Gastroesophageal sphincter (tissue), 4 donors: Measurements from ENCODE around the gene C14orf93. TPM values are rescaled to one million over a fixed set of nuclear protein-coding genes. Genes with fewer than 3 reads are reported as not detected.
A peak's percentile ranks its signal among the peaks of the same experiment; 100 is the strongest.

Experiments
- ATAC-seq: fragments of 150-250 bp; one replicate; pipeline ENCODE4 v1.9.1; 2016; ENCODE audit warnings: mild to moderate bottlenecking, moderate library complexity
- H3K27ac ChIP-seq, 4 donors: fragments of 200-600 bp; sonication (generic) in 3 of 4; 1 replicate in 3 of 4; 2 replicates in 1 of 4; pipeline ENCODE4 v1.5.1; 2016 to 2019
- H3K27me3 ChIP-seq: fragments of 200-600 bp; sonication (generic); one replicate; pipeline ENCODE4 v1.5.1; 2019
- H3K36me3 ChIP-seq, 2 donors: fragments of 200-600 bp; sonication (generic); one replicate each; pipeline ENCODE4 v1.5.1; 2019; ENCODE audit warnings: control low read depth in 1 of 2
- H3K4me1 ChIP-seq, 3 donors: fragments of 200-600 bp; sonication (generic); 1 replicate in 2 of 3; 2 replicates in 1 of 3; pipeline ENCODE4 v1.5.1; 2016 to 2019; ENCODE audit warnings: control low read depth in 2 of 3
- H3K4me3 ChIP-seq, 2 donors: fragments of 200-600 bp; sonication (generic); one replicate each; pipeline ENCODE4 v1.5.1; 2019; ENCODE audit warnings: mild to moderate bottlenecking in 1 of 2, moderate library complexity in 1 of 2
- H3K9me3 ChIP-seq, 3 donors: fragments of 200-600 bp; sonication (generic); one replicate each; pipeline ENCODE4 v1.5.1; 2017 to 2019; ENCODE audit warnings: control low read depth in 2 of 3
- EP300 ChIP-seq: sonication (generic); formaldehyde crosslinking; IDR thresholded peaks from one replicate; pipeline ENCODE4 v1.6.1; 2017; ENCODE audit warnings: antibody characterized with exemption, mild to moderate bottlenecking
- POLR2A ChIP-seq, 2 donors: fragments of 450-650 bp; IDR thresholded peaks; one replicate each; pipeline ENCODE4 v1.6.1; 2017; ENCODE audit warnings: antibody characterized with exemption in 2 of 2, mild to moderate bottlenecking in 2 of 2, moderate library complexity in 1 of 2
- POLR2AphosphoS5 ChIP-seq: sonication (generic); formaldehyde crosslinking; IDR thresholded peaks from one replicate; pipeline ENCODE4 v1.6.1; 2017; ENCODE audit warnings: antibody characterized with exemption
- WGBS, 2 donors: methylation state at CpG; one replicate each; pipeline ENCODE4 v1.1.5; 2018; ENCODE audit warnings: low coverage in 1 of 2; 5-methylcytosine and 5-hydroxymethylcytosine counted together
- total RNA-seq, 4 donors: library from RNA; depleted of rRNA; stranded (reverse); fragments of >200 nt; gene quantifications; one replicate each; pipeline ENCODE4 v1.1.0, GENCODE V29; 2016
- TF ChIP-seq, protein P1 (sequence below), 4 experiments: fragments of 200-600 bp in 2 of 4; fragments of 450-650 bp in 2 of 4; sonication (generic) in 1 of 4; IDR thresholded peaks; one replicate each; pipeline ENCODE4 v1.5.1; 2017 to 2019; ENCODE audit warnings: antibody characterized with exemption in 4 of 4, mild to moderate bottlenecking in 2 of 4, moderate library complexity in 2 of 4

C14orf93 gene
- total RNA-seq, 4 donors from 2014 or later, result 8.4 to 16.0 (median 13.2) TPM

DNA sequence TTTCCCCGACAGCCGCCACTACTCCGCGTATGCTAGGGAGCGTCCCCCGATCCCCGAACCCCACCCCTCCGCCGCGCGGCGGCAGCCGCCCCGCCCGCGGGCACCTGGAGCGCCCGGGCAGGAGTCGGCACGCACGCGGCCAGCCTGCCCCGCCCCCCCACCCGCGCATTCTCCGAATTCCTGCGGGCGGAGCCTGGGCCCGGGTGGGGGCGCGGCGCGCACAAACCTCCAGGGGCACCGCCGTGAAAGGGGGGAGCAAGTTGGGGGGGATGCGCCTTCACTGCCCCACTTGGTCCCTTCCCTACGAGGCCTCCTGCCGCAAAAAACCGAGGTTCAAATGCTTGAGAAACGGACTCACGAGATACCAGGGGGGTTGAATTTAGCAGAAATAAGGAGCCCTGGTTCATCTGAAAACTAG, 29.3 kb downstream of the C14orf93 start:
- TF ChIP-seq EP300, result no peak
- no peak for TF ChIP-seq POLR2AphosphoS5
- TF ChIP-seq POLR2A (IDR thresholded peaks at IDR 0.05), result no peak
- TF ChIP-seq, protein P1, sequence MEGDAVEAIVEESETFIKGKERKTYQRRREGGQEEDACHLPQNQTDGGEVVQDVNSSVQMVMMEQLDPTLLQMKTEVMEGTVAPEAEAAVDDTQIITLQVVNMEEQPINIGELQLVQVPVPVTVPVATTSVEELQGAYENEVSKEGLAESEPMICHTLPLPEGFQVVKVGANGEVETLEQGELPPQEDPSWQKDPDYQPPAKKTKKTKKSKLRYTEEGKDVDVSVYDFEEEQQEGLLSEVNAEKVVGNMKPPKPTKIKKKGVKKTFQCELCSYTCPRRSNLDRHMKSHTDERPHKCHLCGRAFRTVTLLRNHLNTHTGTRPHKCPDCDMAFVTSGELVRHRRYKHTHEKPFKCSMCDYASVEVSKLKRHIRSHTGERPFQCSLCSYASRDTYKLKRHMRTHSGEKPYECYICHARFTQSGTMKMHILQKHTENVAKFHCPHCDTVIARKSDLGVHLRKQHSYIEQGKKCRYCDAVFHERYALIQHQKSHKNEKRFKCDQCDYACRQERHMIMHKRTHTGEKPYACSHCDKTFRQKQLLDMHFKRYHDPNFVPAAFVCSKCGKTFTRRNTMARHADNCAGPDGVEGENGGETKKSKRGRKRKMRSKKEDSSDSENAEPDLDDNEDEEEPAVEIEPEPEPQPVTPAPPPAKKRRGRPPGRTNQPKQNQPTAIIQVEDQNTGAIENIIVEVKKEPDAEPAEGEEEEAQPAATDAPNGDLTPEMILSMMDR (IDR thresholded peaks at IDR 0.05), result no peak
- WGBS, 2 donors, result 0% methylated on average over 4 of the region's 41 CpGs; no CpG with 5 or more reads in 1 of the 2 donors
- ATAC-seq, result peak; percentile 37
- H3K4me3 ChIP-seq, result peak overlapping the region; percentile 51 to 81
- peak overlapping the region in 3 of 4 donors; percentile 84 to 91 (median 90) for H3K27ac ChIP-seq
- H3K4me1 ChIP-seq, result peaks cover 0 to 69% (median 42%) of the 10 kb centered on the region in 3 donors
- peaks cover 15% of the 10 kb centered on the region for H3K27me3 ChIP-seq
- H3K9me3 ChIP-seq, result no peaks in the 10 kb centered on the region
- no peaks in the 10 kb centered on the region for H3K36me3 ChIP-seq

DNA sequence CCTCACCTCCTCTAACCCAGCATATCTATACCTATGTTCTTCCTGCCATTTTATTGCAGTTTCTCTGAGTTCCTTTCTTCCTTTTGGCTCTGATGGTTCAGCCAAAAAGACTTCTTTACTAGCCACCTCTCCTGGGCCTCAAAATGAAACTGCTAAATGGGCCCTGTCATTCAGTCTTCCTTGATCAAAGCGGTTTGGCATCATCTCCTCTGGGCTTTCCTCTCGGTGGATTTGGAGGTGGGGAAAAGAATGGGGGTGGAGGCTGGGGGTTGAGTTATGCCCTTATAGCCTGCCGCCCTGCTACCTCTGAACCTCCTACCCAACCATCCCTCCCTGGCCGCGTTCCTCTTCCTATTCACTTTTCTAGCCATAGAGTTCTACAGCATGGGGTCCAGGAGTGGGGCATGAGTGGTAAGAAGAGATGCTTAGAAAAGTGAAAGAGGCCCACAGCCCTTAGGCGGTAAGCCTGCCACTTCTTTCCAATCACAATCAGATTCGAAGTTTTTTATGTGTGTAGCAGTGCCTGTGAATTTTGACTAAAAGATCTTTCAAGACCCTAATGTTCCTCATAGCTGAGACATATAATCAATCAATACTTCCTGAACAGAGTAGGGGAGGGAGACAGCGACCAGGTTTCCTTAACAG, 30.1 kb downstream of the C14orf93 start:
- Histone ChIP-seq H3K27me3 (peaks cover 15% of the 10 kb centered on the region), H3K27ac (peak overlapping the region in 3 of 4 donors; percentile 84 to 91 (median 90)), H3K9me3 (no peaks in the 10 kb centered on the region), H3K36me3 (peaks cover 0 to 1% of the 10 kb centered on the region in 2 donors), H3K4me1 (peaks cover 0 to 69% (median 42%) of the 10 kb centered on the region in 3 donors), H3K4me3 (peak overlapping the region in 1 of 2 donors; percentile 81)
- ATAC-seq, result no peak
- WGBS, 2 donors, result 66 to 70% methylated on average over 3 to 7 of the region's 8 CpGs
- TF ChIP-seq, protein P1 (IDR thresholded peaks at IDR 0.05), result no peak
- TF ChIP-seq POLR2A (IDR thresholded peaks at IDR 0.05), result no peak
- TF ChIP-seq EP300, result no peak
- TF ChIP-seq POLR2AphosphoS5, result no peak

DNA sequence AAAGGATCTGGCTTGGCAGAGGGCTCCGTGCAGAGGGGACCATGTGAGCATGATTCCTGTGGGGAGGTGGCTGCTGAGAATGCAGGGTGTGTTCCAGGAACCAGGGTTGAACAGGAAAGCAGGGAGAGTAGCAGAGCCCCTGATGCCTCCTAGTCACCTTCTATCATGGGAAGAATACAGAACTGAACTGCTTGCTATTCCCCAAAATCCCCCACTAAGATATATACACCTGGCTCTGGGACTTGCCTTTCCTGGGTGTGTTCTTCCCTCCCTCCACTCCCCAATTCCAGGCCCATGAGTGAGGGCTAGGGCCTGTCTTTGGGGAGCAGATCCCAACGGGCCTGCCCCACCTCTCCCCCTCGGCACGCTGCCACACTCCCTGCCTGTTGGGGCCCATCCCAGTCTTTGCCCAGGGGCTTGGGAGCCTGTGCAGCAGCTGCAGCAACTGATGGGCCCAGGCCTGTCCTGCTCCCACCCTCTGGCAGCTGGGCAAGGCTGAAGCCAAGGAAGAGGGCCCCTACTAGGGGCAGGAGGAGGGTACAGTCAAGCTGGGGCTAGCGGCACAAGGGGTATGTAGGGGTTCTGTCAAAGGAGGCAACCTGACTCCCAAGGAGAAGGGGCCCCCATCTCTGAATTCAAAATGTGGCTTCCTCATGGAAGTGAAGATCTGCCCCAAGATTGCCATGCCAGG, 30.8 kb downstream of the C14orf93 start:
- H3K36me3 ChIP-seq, result peaks cover 0 to 9% of the 10 kb centered on the region in 2 donors
- TF ChIP-seq, protein P1 (IDR thresholded peaks at IDR 0.05), result no peak
- no peak for TF ChIP-seq POLR2A (IDR thresholded peaks at IDR 0.05)
- TF ChIP-seq EP300, result no peak
- TF ChIP-seq POLR2AphosphoS5, result no peak
- 70% methylated on average over 3 of the region's 5 CpGs; no CpG with 5 or more reads in 1 of the 2 donors for WGBS, 2 donors
- H3K27me3 ChIP-seq, result peaks cover 15% of the 10 kb centered on the region
- peak overlapping the region in 3 of 4 donors; percentile 84 to 91 (median 90) for H3K27ac ChIP-seq
- ATAC-seq, result no peak
- peaks cover 0 to 69% (median 42%) of the 10 kb centered on the region in 3 donors for H3K4me1 ChIP-seq
- no peak overlapping the region for H3K4me3 ChIP-seq
- H3K9me3 ChIP-seq, result no peaks in the 10 kb centered on the region

DNA sequence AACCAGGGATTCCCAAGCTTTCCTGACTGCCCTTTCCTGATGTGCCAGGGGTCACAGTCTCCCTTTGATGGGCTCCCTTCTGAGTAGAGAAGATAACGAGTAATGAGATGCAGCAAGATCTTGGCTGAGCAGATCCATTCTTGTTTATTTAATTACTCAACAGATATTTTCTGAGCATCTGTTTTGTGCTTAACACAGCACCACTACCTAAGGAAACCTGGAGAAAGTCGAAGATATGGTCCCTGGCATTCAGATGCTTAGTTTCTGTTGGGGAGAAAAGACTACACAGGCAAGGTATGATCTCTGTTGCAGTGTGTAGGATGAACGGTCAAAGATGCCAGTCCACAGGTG, 31.5 kb downstream of the C14orf93 start:
- Histone ChIP-seq H3K9me3 (no peaks in the 10 kb centered on the region), H3K4me1 (peaks cover 0 to 66% (median 41%) of the 10 kb centered on the region in 3 donors), H3K27ac (peak overlapping the region in 3 of 4 donors; percentile 84 to 91 (median 90)), H3K4me3 (no peak overlapping the region), H3K36me3 (peaks cover 0 to 12% of the 10 kb centered on the region in 2 donors), H3K27me3 (peaks cover 15% of the 10 kb centered on the region)
- no peak for ATAC-seq
- no CpG with 5 or more reads among the region's 3 CpGs for WGBS, 2 donors
- TF ChIP-seq, protein P1 (IDR thresholded peaks at IDR 0.05), result no peak
- TF ChIP-seq POLR2A (IDR thresholded peaks at IDR 0.05), result no peak
